HuH-7.5 (cell line): ENCODE data around the gene COL15A1.

Source experiments
- DNase-seq: peaks from one replicate; pipeline ENCODE4 v3.0.0; 2011; ENCODE audit warnings: low spot score

Gene COL15A1

DNA sequence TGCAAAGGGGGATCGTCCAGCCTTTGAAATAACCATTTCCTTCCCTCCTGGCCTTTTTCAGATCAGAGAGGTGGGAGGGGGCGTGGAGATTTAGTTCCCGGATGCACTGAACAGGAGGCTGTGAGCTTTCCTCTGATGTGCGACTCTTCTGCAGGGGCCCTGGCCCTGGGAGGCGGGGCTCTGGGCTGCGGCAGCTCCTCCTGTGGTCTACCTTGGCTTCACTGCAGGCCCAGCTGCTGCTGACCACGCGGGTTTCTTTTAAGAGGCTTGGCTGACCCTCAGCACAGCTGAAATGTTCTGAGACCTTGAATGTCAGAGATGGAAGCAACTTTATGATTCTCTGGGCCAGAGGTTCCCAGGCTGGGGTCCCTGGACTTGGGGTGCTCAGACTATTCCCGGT, 27.0 kb upstream of the COL15A1 start:
- no peak for DNase-seq

DNA sequence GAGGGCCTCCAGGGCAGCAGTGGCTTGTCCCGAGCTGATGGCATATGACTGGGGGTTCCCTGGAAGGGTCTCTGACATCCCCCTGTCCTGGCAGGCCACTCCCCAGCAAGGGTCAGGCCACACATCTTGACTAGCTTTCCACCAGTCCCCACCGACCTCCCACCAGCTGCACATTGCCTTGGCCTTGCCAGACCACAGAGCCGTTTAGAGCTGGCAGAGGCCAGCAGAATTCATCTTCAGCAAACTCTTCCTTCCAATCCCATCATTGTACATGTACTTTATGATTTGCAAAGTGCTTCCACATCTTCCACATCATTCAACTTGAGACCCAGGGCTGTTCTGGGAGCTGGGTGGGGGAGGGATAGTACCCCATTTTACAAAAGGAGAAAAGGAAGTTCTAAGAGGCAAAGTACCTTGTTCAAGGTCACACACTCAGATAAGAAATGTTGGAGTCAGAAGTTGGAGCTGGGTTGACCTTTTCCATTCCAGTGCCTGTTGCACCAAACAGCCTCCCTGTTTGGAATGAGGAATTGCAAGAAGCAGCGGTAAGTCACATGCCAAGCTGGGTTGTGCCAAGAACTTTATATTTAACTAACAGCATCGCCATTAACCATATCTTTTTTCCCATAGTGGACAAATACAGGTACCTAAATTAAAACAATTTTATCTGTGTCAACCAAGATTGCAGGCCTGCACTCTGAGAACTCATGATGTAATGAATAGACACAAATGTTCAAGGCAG, 25.8 kb upstream of the COL15A1 start:
- DNase-seq = no peak

DNA sequence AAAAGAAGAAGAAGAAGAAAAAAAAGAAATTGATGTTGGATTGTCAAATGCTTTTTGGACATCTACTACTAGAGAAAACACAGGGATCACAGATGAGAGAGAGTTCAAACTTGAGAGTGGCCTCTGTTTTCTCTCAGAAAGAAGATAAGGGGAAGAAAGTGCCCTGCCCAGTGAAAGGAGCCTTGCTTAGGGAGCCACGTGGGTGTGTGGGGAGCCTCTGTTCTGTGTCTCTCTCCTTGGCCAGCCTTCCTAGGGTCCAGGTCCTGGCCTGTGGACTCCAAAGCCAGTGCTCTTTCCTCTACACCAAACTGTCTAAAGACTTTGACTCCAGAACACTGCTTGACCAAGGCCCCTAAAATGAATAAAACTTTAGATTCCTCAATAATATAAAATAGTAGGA, 22.0 kb upstream of the COL15A1 start:
- DNase-seq = no peak

DNA sequence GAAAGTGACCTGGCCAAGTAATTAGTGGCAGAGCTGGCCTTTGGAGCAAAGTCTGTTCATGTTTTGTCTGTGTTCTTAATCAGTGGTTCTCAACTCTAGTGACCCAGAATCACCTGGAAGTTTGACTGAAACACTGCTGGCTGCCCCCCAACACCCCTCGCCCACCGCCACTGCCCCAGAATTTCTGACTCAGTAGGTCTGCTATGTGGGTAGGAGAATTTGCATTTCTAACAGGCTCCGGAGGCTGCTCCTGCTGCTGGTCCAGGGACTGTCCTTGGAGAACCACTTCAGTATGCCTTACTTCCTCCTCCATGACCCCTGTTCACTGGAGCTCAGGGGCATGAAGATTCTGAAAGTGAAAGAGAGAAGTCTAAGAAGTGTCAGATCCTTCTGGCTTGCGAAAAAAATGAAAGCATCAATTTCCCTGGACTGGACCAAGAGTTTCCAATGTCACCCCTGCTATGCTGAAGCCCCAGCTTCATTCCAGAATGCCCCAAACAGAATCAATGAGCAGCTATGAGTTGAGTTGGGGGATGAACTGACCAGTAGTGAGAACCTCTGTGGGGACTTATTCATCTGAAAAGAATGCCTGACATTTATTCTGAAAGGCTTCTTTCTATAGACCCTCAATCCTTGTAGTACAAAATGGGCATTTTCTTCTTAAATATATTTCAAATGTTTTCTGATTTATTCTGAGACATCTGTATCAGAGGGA, 20.8 kb upstream of the COL15A1 start:
- DNase-seq = no peak

DNA sequence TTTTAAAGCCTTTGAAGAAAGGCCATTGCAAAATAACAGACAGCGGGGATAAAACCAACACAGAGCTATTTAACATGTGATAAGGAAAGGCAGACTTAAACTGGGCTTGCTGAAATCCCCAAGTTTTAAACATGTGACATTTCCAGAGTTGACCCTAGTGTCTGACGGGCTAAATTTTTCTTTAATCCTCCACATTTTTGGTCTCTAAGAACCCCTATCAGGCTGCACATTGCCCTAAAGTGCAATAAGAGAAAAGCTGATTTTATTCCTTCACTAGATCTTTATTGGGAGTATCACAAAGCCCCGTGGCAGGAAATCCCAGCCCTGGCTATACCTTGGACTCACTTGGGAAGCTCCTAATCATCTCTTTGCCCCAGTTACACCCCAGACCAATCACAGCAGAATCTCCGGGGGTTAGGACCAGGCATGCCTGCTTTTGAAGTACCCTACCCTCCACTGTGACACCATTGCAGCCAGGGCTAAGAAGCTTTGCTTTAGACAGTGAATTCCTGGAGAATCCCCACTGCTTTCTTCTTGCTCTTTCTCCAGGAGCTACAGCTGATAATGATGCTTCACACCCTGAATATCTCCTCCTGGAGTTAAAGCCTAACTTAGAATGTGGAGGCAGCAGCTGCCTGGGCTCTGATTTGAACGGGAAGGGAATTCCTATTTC, 20.1 kb upstream of the COL15A1 start:
- no peak for DNase-seq

DNA sequence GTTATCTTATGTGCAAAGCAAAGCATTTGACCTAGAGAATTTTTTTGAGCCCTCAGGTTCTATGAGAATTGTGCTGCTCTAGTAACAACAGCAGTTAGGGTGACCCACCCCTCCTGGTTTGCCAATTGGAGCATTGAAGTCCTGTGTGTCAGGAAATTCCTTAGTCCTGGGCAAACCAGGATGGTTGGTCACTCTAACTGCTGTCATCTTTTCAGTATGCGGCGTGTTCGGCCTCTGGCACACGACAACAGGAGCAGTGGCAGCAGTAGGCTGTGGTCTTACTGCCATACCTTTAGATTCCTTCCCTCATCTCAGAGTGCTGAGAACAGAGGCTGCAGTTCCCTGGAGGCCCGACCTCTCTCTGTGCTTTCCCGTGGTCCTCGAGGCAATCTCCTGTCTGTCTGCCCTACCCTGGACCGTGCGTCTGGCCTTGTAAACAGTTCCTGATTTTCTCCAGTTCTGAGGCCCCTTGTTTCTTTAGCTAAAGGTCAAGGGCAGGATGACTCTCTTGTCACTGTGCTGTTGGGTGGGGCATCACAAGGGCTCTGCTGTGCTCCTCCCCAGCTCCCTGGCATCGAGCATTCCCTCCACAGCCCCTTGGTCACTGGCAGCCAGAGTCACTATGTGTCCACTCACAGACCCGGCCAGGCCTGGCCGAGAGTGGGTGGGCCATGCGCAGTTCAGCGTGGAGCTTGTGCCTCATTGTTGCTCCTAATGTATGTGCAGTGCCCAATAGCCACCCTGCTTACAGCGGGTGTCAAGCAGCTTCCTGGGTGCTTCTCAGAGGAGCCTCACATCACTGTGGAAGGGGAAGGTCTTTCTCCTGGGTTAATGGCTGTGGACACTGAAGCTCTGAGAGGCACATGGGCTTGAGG, 18.5 kb upstream of the COL15A1 start:
- DNase-seq = no peak

DNA sequence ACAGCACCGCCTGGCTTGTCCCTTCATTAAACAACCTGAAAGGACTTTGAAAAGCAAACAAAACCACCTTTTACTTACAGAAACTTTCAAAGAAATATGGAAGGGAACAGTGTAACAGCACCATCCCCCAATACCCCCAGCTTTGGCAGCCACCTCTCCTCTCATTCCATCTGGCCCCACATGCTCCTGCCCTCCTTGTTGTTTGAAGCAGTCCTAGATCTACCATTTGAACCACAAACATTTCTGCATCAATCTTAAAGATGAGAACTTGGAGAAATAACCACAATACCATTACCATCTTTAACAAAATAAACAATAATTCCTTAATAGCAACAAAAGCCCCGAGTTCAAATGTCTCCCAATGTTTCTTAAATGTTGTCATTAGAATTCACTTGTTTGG, 17.8 kb upstream of the COL15A1 start:
- no peak for DNase-seq

DNA sequence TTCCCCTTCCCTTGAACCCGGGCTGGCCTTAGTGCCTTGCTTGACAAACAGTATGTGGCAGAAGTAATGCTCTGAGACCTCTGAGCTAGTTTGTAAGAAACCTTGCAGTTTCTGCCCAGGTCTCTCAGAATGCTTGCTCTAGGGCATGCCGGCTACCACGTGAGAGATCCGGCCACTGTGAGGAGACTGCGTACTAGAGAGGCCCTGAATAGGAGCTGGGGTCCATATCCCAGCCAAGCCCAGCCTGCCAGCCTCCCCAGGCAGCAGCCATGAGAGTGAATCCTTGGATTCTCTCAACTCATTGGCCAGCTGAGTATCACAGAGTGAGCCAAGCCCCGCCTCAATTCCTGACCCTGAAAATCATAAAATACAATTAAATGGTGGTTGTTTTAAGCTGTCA, 16.0 kb upstream of the COL15A1 start:
- DNase-seq = no peak

DNA sequence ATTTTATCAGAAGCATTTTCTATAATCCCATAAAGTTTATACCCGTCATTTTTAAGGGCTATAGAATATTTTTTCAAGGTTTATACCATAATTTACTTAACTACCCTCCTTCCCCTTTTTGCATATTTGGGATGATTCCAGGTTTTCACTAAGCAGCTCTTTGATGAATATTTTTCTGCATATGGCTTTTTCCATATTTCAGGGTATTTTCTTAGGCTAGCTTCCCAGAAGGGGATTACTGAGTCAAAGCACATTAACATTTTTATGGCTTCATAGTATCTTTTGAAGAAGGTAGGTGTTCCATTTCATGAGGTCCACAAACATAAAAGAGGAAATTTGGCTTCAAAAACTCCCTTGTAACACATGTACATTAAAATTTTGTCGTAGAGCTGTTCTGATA, 14.6 kb upstream of the COL15A1 start:
- no peak for DNase-seq

DNA sequence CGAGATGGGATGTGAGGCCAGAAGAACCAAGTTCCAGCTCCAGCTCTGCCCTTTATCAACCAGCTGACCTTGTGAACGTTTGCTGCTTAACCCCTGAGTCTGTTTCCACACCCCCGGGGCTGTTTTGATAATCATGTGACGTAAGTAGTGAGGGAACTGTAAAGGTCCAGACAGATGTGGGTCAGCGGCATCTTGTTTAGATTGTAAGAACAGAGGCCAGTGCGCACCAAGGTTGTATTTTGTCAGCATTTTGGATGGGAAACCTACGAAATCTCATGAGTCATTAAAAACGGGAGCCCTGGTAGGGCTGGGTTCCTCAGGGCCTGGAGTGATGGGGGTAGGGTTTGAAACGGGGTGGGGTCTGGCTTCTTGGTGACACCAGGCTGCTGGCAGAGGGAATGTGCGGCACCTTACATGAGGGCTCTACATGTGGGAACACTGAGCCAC, 13.8 kb upstream of the COL15A1 start:
- no peak for DNase-seq

DNA sequence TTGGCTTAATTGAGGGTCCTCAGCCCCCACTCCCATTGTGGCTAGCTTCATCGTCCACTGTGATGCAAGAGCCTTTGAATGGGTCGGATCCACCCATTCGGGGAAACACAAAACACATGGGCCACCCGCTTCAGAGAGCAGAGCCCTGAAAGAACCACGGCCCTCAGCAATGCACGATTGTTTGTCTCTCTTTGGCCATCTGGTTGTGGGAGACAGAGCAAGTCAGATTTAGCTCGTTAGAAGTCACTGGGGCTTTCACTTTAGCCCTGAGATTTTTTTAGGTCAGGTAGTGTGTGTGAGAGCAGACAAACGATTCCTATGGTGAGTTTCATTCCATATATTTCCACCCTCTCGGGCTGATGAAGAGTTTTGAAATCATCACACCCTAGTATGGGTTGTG, 12.9 kb upstream of the COL15A1 start:
- DNase-seq = no peak

DNA sequence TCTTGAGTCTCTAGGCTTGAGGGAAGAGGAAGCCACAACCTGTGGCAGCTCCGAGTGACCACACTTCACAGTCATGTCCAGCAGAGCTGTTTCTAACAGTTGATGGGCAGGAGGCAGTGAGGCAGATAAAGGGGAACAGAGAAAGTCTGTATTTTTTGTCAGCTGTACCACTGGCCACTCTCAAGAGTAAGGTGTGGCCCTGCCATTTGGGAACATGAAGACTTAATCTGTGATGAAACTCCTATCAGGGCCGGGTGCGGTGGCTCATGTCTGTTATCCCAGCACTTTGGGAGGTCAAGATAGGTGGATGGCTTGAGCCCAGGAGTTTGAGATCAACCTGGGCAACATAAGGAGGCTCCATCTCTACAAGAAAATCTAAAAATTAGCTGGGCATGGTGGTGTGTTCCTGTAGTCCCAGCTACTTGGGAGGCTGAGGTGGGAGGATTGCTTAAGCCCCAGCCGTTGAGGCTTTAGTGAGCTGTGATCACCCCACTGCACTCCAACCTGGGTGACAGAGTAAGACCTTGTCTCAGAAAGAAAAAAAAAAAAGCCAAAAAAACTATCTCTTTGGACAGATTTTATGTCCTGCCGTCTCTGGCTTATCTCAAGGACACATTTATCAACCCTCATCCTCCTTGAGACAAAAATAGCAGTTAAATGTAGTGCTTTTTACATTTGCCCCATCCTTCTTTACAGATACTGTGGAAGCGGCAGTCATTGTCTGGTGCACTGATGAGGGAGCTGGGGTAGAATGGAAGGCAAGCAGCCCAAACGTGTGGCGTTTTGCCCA, 11.9 kb upstream of the COL15A1 start:
- no peak for DNase-seq

DNA sequence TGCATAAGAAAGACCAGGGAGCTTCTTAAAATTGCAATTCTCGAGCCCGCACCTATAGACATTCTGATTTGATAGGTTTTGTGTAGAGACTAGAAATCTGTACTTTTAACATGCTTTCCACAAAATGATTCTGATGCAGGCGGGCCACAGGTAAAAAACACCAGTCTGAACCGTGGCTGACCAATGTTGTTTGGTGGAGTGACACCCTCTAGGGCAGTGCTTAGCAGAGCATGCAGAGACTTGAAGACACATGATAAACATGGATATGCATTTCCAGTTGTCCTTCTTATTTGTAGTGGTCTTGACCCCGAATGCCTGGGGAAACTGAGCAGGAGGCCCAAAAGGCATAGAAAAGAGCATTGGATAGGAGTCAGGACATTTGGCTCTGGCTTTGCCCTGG, 10.5 kb upstream of the COL15A1 start:
- DNase-seq = no peak

DNA sequence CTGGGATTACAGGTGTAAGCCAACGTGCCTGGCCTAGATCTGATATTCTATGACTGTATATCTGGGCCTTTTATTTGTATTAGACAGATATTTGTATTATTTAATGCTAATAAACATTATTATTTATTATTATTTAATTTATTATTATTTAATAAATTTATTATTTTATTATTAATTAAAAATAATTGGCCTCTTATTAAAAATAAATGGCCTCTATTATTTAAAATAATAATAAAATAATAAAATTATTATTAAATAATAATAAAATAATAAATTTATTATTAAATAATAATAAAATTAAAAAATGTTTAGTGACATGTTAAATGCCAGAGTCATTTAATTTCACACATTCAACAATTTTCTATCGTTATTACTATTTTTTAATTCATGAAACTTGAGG, 9.8 kb upstream of the COL15A1 start:
- DNase-seq = no peak

DNA sequence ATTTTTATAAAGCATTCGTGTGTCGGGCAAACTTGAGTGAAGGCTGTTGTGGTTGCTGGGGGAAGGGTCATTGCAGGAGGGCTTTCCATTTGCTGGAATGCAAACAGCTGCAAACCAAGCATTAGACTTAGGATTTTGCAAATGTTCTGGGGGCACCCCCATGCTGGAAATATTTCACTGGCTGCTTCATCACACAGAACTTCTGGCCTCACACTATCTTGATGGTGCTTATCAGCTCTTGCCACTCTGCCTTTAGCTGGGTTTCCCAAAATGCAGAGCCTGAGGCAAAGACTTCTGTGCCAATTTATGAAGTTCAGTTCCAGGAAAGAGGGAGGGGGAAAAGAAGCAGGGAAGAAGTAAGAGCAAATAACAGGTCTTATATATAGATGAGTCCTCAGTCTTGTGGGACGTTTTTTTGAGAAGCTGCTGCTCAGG, 8.6 kb upstream of the COL15A1 start:
- no peak for DNase-seq

DNA sequence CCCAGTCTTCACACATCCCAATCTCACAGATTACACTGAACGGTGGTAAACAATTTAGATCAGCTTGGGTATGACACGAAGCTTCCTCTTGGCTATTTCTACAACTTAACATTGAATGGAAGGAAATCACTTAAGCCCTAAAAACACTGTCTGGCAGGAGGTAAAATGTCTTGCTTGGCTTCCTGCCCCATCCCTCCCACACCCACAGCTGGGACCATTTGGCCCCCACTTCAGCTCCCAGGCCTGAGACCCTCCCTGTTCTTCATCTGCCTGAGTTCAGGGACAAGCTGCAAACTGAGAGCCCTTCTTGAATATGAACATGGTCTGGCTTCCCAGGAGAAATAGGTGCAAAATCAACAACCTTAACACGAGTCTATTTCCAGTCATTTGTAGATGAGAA, 3.4 kb upstream of the COL15A1 start:
- no peak for DNase-seq

DNA sequence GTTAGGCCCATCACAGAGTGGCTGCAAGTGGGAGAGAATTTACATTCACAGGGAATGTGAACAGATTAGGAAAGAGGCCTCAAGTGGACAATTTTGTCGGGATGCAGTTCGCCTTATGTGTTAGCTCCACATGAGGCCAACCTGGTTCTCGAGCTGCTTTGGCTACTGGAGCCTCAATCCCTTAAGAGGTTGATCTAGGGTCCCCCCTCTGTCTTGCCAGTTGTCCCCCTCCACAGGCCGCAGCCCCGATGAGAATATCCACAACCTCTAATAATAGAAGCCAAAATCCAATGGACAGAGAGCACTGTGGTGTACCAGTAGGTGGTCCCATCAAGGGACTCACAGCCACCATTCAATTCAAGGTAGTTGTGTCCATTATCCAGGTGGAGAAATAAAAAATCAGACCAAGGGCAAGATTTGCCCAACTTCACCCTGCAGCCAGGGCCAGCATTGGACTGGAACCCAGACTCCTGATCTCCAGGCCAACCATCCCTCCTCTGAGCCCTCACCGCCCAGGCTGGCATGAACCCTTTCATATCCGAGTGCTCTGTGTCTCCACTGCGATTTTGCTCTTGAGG, 1.7 kb upstream of the COL15A1 start:
- no peak for DNase-seq

DNA sequence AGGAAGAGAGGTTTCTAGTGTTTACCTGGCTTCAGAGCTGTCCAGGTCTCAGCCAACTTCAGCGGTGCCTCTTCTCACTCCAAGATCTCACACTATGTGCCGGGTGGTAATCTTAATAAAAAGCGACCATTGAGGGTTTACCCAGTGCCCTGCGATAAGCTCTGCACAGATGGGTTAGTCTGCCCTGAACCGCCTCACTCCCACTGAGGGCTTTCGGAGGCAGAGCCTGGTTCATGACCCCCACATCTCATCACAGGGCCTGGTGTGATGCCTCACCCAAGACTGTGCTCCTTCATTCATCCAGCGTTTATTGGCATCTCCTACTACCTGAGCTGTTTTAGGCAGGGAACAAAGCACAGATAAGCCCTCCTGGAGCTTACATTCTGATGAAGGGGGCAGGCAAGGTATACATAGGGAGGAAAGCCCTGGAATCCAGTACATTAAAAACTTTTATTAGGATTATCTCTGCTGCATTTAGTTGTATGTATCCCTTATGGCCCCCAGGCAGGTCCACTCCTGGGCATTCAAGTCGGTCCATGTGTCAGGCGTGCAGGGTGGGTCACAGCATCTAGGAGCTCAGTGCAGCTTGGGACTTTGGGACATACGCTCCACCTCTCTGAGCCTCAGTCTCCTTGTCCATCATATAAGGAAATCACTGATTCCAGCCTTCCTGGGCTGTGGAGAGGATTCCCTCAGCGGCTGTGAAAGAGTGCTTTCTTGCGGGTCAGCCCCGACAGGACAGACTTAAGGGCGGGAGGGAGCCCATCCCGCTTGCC, 613 bp upstream of the COL15A1 start:
- no peak for DNase-seq

DNA sequence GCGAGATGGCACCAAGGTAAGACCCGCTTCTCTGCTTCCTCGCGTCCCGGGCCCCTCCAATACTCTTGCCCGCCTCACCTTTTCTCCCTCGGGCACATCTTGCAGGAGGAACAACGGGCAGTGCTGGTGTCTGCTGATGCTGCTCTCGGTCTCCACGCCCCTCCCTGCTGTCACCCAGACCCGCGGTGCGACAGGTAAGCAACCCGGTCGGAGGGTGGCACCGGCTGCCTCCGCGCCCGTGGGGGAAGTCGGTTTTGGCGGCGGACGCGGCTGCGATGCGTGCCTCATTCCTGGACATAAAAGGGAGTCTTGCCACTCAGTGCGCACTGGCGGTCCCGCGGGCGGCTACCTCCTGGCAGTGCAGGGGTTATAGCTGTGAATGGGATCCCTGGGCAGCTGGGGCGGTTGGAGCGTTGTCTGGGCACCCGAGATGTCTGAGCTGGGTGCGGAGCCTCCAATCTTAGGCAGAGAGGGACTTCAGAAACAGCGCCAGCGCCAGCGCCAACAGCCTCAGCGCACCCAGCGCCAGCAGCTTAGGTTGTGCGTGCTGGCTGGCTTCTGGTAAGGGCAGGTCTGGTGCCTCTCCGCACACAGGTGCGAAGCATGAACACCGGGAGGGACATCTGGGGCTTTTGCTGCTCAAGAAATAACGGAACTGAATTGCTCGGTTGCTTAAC, 488 bp downstream of the COL15A1 start:
- no peak for DNase-seq

DNA sequence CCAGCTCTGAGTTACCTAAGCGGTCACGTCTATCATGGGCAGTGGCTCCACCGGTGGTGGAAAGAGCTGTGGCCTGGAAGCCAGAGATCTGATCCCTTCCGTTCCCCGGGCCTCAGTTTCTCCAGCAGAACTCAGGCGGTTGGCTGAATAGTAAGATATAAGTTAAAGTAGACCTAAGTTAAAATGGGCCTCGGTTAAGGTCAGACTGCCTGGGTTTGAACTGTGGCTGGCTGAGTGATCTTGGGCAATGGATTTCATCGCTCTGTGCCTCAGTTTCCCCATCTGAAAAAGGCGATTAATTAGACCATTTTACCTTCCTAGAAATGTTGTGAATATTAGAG, 997 bp downstream of the COL15A1 start:
- DNase-seq = no peak
